Measurements from ENCODE around the gene DDX1. TPM values are rescaled to one million over a fixed set of nuclear protein-coding genes. Genes with fewer than 3 reads are reported as not detected.
A peak's percentile ranks its signal among the peaks of the same experiment; 100 is the strongest.
"Not testable (repeated sequence)": the region's sequence is repeated elsewhere in the genome, so short reads cannot be mapped to it uniquely, and the experiment has no call there.

DDX1 gene
- total RNA-seq, 1 donor from 2014 or later = 167 TPM

GRCh38 chr2:15610430-15610952 is 18.8 kb downstream of the DDX1 start:
- ATAC-seq = no peak
- no peak for DNase-seq
- intact Hi-C loops (cut with micrococcal nuclease) = no loop called here

DNA sequence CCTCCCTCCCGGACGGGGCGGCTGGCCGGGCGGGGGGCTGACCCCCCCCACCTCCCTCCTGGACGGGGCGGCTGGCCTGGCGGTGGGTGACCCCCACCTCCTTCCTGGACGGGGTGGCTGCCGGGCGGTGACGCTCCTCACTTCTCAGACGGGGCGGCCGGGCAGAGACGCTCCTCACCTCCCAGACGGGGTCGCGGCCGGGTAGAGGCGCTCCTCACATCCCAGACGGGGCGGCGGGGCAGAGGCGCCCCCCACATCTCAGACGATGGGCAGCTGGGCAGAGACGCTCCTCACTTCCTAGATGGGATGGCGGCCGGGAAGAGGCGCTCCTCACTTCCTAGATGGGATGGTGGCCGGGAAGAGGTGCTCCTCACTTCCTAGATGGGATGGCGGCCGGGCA is 20.4 kb downstream of the DDX1 start:
- intact Hi-C loops (cut with micrococcal nuclease); ATAC-seq; DNase-seq: not testable (repeated sequence)

- intact Hi-C loops (cut with micrococcal nuclease) = no loop called here
- ATAC-seq = no peak
- DNase-seq = no peak
These were observed 22.2 kb downstream of the DDX1 start for GRCh38 chr2:15613736-15614429.

DNA sequence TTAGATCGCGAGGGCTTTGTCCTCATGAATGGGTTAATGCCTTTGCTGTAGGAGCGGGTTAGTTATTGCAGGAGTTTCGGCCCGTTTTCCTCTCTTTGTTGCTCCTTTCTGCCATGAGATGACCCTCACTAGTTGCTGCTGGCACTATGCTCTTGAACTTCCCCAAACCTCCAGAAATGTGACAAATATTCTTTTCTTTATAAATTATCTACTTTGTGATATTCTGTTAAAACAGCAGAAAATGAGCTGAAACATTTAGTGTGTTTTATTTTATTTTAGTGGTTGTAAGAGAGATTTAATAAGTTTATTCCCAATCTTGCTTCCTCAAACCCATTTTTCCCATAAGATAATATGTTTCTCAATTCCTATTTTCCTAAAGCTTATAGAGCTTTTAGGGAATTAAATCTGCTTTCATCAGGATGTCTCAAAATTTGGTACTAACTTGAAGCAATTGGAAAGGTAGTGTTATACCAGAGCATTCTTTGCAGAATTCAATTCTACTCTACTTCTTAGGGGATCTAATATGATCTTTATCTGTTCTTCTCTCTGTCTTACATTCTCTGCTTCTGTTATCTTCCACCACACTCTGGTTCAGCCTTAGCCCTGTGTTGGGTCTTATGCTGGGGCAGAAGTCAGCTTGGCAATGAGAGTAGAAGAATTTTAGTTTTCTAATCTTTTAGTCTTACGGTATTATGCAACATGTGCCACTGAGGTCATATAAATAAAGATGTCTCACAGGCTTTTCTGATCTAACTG is 23.1 kb downstream of the DDX1 start:
- intact Hi-C loops (cut with micrococcal nuclease) = no loop called here
- ATAC-seq = peak; percentile 27
- no peak for DNase-seq

GRCh38 chr2:15615301-15615920 is 23.7 kb downstream of the DDX1 start:
- ATAC-seq = no peak
- intact Hi-C loops (cut with micrococcal nuclease) = no loop called here

GRCh38 chr2:15616429-15616828 is 24.8 kb downstream of the DDX1 start:
- ATAC-seq = no peak
- no peak for DNase-seq
- intact Hi-C loops (cut with micrococcal nuclease) = no loop called here

More at GRCh38 chr2:15615301-15615920, 23.7 kb downstream of the DDX1 start:
- DNase-seq = no peak

- DNase-seq = no peak
- intact Hi-C loops (cut with micrococcal nuclease) = no loop called here
These were observed 25.4 kb downstream of the DDX1 start for GRCh38 chr2:15616850-15617777.

DNA sequence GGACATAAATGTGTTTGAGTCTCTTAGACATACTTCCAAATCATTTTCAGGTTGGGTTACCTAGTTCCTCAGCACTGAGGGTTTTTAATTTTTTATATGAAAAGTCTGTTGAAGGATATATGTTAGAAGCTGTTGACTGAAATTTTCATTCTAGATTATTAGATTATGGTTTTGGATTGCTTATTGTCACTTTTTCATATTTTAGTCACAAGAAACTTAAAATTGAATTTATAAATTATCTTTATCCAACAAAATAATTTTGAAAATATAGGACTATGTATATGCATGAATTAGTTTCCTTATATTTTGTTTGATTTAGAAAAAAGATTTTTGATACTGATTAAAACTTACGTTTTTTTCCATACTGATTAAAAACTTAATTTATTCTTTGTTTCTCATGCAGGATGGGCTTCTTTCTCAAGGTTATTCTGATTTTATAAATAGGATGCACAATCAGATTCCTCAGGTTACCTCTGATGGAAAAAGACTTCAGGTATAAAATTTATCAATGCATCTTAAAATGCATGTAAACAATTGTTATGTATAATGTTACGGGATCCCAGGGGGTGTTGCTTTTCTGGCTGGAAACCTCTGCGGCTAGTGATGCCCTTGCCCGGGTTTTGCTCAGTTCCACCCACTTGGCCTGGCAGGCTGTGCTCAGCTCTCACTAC is 26.2 kb downstream of the DDX1 start:
- ATAC-seq (no peak), DNase-seq (no peak)
- intact Hi-C loops (cut with micrococcal nuclease) = no loop called here

More at GRCh38 chr2:15616850-15617777, 25.4 kb downstream of the DDX1 start:
- ATAC-seq = no peak

GRCh38 chr2:15618449-15618855 is 26.8 kb downstream of the DDX1 start:
- ATAC-seq (peak; percentile 27), DNase-seq (no peak)
- intact Hi-C loops (cut with micrococcal nuclease) = no loop called here

DNA sequence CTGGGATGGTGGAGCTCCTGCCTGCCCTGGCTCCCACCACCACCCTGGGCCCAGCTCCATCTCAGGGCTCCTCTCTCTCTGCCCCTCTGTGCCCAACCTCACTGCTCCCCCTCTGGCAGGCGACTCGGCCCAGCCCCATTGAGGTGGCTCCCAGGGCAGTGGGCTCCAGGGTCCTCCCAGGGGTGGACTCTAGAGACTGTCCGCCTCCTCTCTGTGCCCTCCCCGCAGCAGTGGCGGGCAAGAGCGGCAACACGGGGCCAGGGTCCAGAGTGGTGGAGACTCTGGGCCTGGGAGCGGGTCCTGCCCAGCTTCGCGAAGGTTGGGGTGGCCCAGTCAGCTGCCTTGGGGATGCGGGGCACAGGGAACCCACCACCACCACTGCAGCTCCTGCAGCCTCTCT is 27.4 kb downstream of the DDX1 start:
- DNase-seq = no peak
- ATAC-seq = peak; percentile 11

GRCh38 chr2:15619510-15619909 is 27.8 kb downstream of the DDX1 start:
- intact Hi-C loops (cut with micrococcal nuclease) = no loop called here
- ATAC-seq = no peak
- DNase-seq = no peak

More for the DNA sequence above, 27.4 kb downstream of the DDX1 start:
- intact Hi-C loops (cut with micrococcal nuclease) = no loop called here

GRCh38 chr2:15619938-15620337 is 28.3 kb downstream of the DDX1 start:
- DNase-seq (no peak), ATAC-seq (no peak)
- intact Hi-C loops (cut with micrococcal nuclease) = no loop called here

- intact Hi-C loops (cut with micrococcal nuclease) = no loop called here
- DNase-seq (no peak), ATAC-seq (no peak)
These were observed 28.7 kb downstream of the DDX1 start for GRCh38 chr2:15620340-15620739.

- intact Hi-C loops (cut with micrococcal nuclease) = no loop called here
- no peak for DNase-seq
- no peak for ATAC-seq
These were observed 29.3 kb downstream of the DDX1 start for GRCh38 chr2:15620857-15621471.

- DNase-seq; ATAC-seq; intact Hi-C loops (cut with micrococcal nuclease): not testable (repeated sequence)
These were observed 29.8 kb downstream of the DDX1 start for GRCh38 chr2:15621472-15621870.

GRCh38 chr2:15622214-15622613 is 30.5 kb downstream of the DDX1 start:
- ATAC-seq = no peak
- intact Hi-C loops (cut with micrococcal nuclease) = no loop called here
- no peak for DNase-seq

GRCh38 chr2:15622614-15623480 is 31.2 kb downstream of the DDX1 start:
- DNase-seq (no peak), ATAC-seq (no peak)
- intact Hi-C loops (cut with micrococcal nuclease) = no loop called here

Measured in left ventricle myocardium superior (tissue), 1 donor.